HG02763 (cell line): Measurements from ENCODE around the gene OSTC.
"Not testable (repeated sequence)": the region's sequence is repeated elsewhere in the genome, so short reads cannot be mapped to it uniquely, and the experiment has no call there.

Experiments used
- ATAC-seq: cut with Tn5 transposase; IDR thresholded peaks from one replicate; pipeline ENCODE4 v1.9.1; 2021; ENCODE audit warnings: mild to moderate bottlenecking, moderate library complexity; ENCODE audit not compliant: unreplicated experiment

OSTC gene

DNA sequence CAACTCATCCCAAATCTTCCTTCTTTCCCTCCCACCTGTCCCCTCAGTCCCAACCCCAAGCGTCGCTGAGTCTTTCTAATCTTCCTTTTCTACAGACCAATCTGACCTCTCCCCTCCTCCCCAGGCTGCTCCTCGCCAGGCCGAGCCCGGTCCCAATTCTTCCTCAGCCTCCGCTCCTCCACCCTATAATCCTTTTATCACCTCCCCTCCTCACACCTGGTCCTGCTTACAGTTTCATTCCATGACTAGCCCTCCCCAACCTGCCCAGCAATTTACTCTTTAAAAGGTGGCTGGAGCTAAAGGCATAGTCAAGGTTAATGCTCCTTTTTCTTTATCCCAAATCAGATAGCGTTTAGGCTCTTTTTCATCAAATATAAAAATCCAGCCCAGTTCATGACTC is 60.2 kb downstream of the OSTC start:
- ATAC-seq: not testable (repeated sequence)

GRCh38 chr4:108714880-108715279 is 64.5 kb downstream of the OSTC start:
- ATAC-seq: no peak

DNA sequence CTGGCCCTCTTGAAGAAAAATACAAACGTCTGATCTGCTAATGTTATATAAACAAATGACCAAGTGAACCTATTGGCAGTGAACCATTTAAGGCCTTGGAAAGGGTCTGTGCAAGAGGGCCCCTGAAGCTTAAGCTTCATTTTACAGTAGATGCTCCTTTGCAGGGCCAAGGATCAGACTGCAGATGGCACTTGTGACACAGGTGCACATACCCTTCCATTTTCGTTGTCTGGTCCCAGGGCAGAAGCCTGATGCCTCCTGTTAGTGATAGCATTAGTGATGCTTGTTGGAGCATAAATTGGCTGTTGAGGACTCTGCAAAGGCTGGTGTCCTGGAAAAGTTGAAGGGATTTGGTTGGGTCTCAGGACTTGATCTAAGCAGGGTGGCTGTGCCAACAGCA is 65.9 kb downstream of the OSTC start:
- no peak for ATAC-seq

- ATAC-seq: no peak
These were observed 67.0 kb downstream of the OSTC start for GRCh38 chr4:108717386-108717785.
